ENCODE measurements around the gene PI4K2B.

DNA sequence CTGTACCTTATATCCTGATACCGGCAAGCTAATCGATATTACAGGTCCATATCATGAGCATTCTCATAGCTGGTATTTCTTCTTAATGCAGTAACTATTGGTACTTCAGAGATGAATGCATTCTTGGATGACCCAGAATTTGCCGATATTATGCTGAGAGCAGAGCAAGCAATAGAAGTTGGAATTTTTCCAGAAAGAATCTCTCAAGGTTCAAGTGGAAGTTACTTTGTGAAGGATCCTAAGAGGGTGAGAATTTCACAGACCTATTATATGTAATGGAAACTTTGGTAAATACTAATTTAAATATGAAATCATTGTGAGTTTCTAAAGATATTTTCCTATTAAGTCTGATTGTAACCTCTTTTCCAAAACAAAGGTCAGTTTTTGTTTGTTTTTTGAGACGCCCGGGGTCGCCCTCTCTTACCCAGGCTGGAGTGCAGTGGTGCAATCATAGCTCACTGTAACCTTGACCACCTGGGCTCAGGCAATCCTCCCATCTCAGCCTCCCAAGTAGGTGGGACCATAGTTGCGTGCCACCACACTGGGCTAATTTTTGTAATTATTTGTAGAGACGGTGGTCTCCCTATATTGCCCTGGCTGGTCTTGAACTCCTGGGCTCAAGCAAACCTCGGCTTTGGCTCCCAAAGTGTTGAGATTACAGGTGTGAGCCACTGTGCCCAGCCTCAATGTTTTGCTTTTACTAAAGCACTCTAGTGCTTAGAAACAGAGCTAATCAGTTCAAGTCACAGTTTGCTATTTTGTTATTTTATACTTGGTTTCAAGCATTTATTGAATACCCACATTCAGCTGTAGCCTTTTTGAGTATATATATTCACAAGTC is 18.6 kb downstream of the PI4K2B start:
- TF ChIP-seq NFYB (IDR thresholded peaks at IDR 0.05; ENCODE audit: insufficient read depth, low read depth, low read length) = no peak
- TF ChIP-seq, protein P1, sequence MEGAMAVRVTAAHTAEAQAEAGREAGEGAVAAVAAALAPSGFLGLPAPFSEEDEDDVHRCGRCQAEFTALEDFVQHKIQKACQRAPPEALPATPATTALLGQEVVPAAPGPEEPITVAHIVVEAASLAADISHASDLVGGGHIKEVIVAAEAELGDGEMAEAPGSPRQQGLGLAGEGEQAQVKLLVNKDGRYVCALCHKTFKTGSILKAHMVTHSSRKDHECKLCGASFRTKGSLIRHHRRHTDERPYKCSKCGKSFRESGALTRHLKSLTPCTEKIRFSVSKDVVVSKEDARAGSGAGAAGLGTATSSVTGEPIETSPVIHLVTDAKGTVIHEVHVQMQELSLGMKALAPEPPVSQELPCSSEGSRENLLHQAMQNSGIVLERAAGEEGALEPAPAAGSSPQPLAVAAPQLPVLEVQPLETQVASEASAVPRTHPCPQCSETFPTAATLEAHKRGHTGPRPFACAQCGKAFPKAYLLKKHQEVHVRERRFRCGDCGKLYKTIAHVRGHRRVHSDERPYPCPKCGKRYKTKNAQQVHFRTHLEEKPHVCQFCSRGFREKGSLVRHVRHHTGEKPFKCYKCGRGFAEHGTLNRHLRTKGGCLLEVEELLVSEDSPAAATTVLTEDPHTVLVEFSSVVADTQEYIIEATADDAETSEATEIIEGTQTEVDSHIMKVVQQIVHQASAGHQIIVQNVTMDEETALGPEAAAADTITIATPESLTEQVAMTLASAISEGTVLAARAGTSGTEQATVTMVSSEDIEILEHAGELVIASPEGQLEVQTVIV (IDR thresholded peaks at IDR 0.05; ENCODE audit: borderline replicate concordance, partially characterized antibody) = no peak
- TF ChIP-seq ZNF384 (IDR thresholded peaks at IDR 0.05; ENCODE audit: borderline replicate concordance, low read depth, low read length) = no peak
- TF ChIP-seq TCF12 (IDR thresholded peaks at IDR 0.05; ENCODE audit: low read depth, low read length) = no peak
- TF ChIP-seq, protein P2, sequence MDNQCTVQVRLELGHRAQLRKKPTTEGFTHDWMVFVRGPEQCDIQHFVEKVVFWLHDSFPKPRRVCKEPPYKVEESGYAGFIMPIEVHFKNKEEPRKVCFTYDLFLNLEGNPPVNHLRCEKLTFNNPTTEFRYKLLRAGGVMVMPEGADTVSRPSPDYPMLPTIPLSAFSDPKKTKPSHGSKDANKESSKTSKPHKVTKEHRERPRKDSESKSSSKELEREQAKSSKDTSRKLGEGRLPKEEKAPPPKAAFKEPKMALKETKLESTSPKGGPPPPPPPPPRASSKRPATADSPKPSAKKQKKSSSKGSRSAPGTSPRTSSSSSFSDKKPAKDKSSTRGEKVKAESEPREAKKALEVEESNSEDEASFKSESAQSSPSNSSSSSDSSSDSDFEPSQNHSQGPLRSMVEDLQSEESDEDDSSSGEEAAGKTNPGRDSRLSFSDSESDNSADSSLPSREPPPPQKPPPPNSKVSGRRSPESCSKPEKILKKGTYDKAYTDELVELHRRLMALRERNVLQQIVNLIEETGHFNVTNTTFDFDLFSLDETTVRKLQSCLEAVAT (IDR thresholded peaks at IDR 0.05) = no peak
- TF ChIP-seq, protein P3, sequence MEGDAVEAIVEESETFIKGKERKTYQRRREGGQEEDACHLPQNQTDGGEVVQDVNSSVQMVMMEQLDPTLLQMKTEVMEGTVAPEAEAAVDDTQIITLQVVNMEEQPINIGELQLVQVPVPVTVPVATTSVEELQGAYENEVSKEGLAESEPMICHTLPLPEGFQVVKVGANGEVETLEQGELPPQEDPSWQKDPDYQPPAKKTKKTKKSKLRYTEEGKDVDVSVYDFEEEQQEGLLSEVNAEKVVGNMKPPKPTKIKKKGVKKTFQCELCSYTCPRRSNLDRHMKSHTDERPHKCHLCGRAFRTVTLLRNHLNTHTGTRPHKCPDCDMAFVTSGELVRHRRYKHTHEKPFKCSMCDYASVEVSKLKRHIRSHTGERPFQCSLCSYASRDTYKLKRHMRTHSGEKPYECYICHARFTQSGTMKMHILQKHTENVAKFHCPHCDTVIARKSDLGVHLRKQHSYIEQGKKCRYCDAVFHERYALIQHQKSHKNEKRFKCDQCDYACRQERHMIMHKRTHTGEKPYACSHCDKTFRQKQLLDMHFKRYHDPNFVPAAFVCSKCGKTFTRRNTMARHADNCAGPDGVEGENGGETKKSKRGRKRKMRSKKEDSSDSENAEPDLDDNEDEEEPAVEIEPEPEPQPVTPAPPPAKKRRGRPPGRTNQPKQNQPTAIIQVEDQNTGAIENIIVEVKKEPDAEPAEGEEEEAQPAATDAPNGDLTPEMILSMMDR (IDR thresholded peaks at IDR 0.05 in 2 of 3, conservative IDR thresholded peaks at IDR 0.05 in 1 of 3; ENCODE audit: control insufficient read depth in 2 of 3, extremely low read depth in 1 of 3, insufficient read depth in 1 of 3, low read depth in 3 of 3, low read length in 3 of 3) = no peak
